Muscle layer of colon (tissue), 2 donors: ENCODE results near the gene THSD7B.

Source experiments
- H3K27ac ChIP-seq: one replicate; pipeline ENCODE4 v1.7.0; 2013; ENCODE audit warnings: low read depth, mild to moderate bottlenecking, low read length, moderate library complexity
- H3K27me3 ChIP-seq, 2 donors: one replicate each; pipeline ENCODE4 v1.7.0; 2013; ENCODE audit warnings: low read length in 2 of 2, mild to moderate bottlenecking in 2 of 2; ENCODE audit not compliant: insufficient read depth in 2 of 2, control insufficient read depth in 1 of 2
- H3K36me3 ChIP-seq: one replicate; pipeline ENCODE4 v1.7.0; 2013; ENCODE audit warnings: mild to moderate bottlenecking, low read length; ENCODE audit not compliant: insufficient read depth
- H3K4me1 ChIP-seq: one replicate; pipeline ENCODE4 v1.7.0; 2013; ENCODE audit warnings: mild to moderate bottlenecking, low read length; ENCODE audit not compliant: insufficient read depth
- H3K4me3 ChIP-seq, 2 donors: one replicate each; pipeline ENCODE4 v1.7.0; 2013; ENCODE audit warnings: low read length in 2 of 2, low read depth in 1 of 2, mild to moderate bottlenecking in 1 of 2, moderate library complexity in 1 of 2
- H3K9ac ChIP-seq: one replicate; pipeline ENCODE4 v1.7.0; 2013; ENCODE audit warnings: low read length
- H3K9me3 ChIP-seq: one replicate; pipeline ENCODE4 v1.7.0; 2013; ENCODE audit warnings: mild to moderate bottlenecking, low read length
- donor health status: abdominal sarcoma.
- donor health status: Adenocarcinoma of cecum.

Gene THSD7B

GRCh38 chr2:137715731-137716191 is 950.4 kb downstream of the THSD7B start:
- H3K9ac ChIP-seq = no peak overlapping the region
- H3K36me3 ChIP-seq = no peaks in the 10 kb centered on the region
- no peaks in the 10 kb centered on the region for H3K9me3 ChIP-seq
- H3K4me1 ChIP-seq = no peaks in the 10 kb centered on the region
- H3K4me3 ChIP-seq = no peak overlapping the region
- no peak overlapping the region for H3K27ac ChIP-seq
- H3K27me3 ChIP-seq = no peaks in the 10 kb centered on the region

- Histone ChIP-seq H3K27me3 (no peaks in the 10 kb centered on the region), H3K9me3 (no peaks in the 10 kb centered on the region), H3K27ac (no peak overlapping the region), H3K9ac (no peak overlapping the region), H3K4me3 (no peak overlapping the region), H3K36me3 (no peaks in the 10 kb centered on the region), H3K4me1 (no peaks in the 10 kb centered on the region)
Measured at GRCh38 chr2:137718786-137719185, 953.4 kb downstream of the THSD7B start.

- H3K27me3 ChIP-seq = no peaks in the 10 kb centered on the region
- no peaks in the 10 kb centered on the region for H3K4me1 ChIP-seq
- no peak overlapping the region for H3K27ac ChIP-seq
- no peak overlapping the region for H3K4me3 ChIP-seq
- no peaks in the 10 kb centered on the region for H3K36me3 ChIP-seq
- no peak overlapping the region for H3K9ac ChIP-seq
- H3K9me3 ChIP-seq = no peaks in the 10 kb centered on the region
Measured at GRCh38 chr2:137721733-137722132, 956.4 kb downstream of the THSD7B start.

GRCh38 chr2:137724912-137725311 is 959.6 kb downstream of the THSD7B start:
- Histone ChIP-seq H3K4me1 (no peaks in the 10 kb centered on the region), H3K36me3 (no peaks in the 10 kb centered on the region), H3K9ac (no peak overlapping the region), H3K27ac (no peak overlapping the region), H3K4me3 (no peak overlapping the region), H3K9me3 (no peaks in the 10 kb centered on the region), H3K27me3 (no peaks in the 10 kb centered on the region)
